Sigmoid colon (tissue), 7 donors: ENCODE data around the gene DAPK1. TPM values are rescaled to one million over a fixed set of nuclear protein-coding genes. Genes with fewer than 3 reads are reported as not detected.

Experiments used
- DNase-seq: peaks from one replicate; pipeline ENCODE4 v3.0.0-alpha.2; 2019
- H3K27ac ChIP-seq, 4 donors: fragments of 200-600 bp; sonication (generic); one replicate each; pipeline ENCODE4 v1.5.1; 2016 to 2019; ENCODE audit warnings: mild to moderate bottlenecking in 1 of 4
- H3K27me3 ChIP-seq, 3 donors: fragments of 200-600 bp; sonication (generic); one replicate each; pipeline ENCODE4 v1.5.1; 2019; ENCODE audit warnings: mild to moderate bottlenecking in 1 of 3
- H3K36me3 ChIP-seq, 4 donors: fragments of 200-600 bp; sonication (generic); one replicate each; pipeline ENCODE4 v1.5.1; 2016 to 2019
- H3K4me1 ChIP-seq, 4 donors: fragments of 200-600 bp; sonication (generic); one replicate each; pipeline ENCODE4 v1.5.1; 2017 to 2019
- H3K4me3 ChIP-seq, 4 donors: fragments of 200-600 bp; sonication (generic); one replicate each; pipeline ENCODE4 v1.5.1; 2017 to 2019; ENCODE audit warnings: mild to moderate bottlenecking in 2 of 4, moderate library complexity in 1 of 4
- H3K9me3 ChIP-seq, 4 donors: fragments of 200-600 bp in 3 of 4; sonication (generic) in 3 of 4; one replicate each; pipeline versions ENCODE4 v1.5.1 to v1.6.1; 2013 to 2019
- CTCF ChIP-seq, 4 experiments: fragments of 450-650 bp in 3 of 4; fragments of 200-600 bp in 1 of 4; IDR thresholded peaks; one replicate each; pipeline ENCODE4 v1.5.1; 2016 to 2019; ENCODE audit warnings: antibody characterized with exemption in 4 of 4, mild to moderate bottlenecking in 3 of 4, moderate library complexity in 2 of 4
- EP300 ChIP-seq, 4 donors: sonication (generic); formaldehyde crosslinking; IDR thresholded peaks; one replicate each; pipeline ENCODE4 v1.6.1; 2017; ENCODE audit warnings: antibody characterized with exemption in 4 of 4
- POLR2A ChIP-seq, 2 donors: fragments of 450-650 bp; IDR thresholded peaks; one replicate each; pipeline ENCODE4 v1.6.1; 2016; ENCODE audit warnings: antibody characterized with exemption in 2 of 2, mild to moderate bottlenecking in 2 of 2, moderate library complexity in 2 of 2
- POLR2AphosphoS5 ChIP-seq, 4 donors: sonication (generic); formaldehyde crosslinking; IDR thresholded peaks; one replicate each; pipeline ENCODE4 v1.6.1; 2017; ENCODE audit warnings: antibody characterized with exemption in 4 of 4
- WGBS, 2 donors: extraction: QIAGEN DNeasy Blood & Tissue Kit; methylation state at CpG; one replicate each; pipeline ENCODE4 v1.1.7; 2013; 5-methylcytosine and 5-hydroxymethylcytosine counted together
- intact Hi-C: fragments of 100-400 bp; cut with DNase I; formaldehyde crosslinking; loops from one replicate; pipeline ENCODE4 v1.15.1; 2023
- polyA plus RNA-seq, 3 donors: library from polyadenylated mRNA; stranded (reverse); fragments of 200-250 nt; gene quantifications; one replicate each; pipeline ENCODE4 v1.2.3, GENCODE V29; 2013
- total RNA-seq, 4 donors: library from RNA; depleted of rRNA; stranded (reverse); fragments of >200 nt; gene quantifications; one replicate each; pipeline ENCODE4 v1.1.0, GENCODE V29; 2016
- donor health status: healthy with polysubstance abuse.
- donor health status: Bipolar disorder and iron deficiency.
- donor health status: healthy.

Gene DAPK1
- total and polyA plus RNA-seq, 7 donors = 4.8 to 92.5 (median 78.1) TPM

- no peak overlapping the region for H3K4me3 ChIP-seq
Measured at GRCh38 chr9:87711857-87712800, 214.5 kb downstream of the DAPK1 start.

GRCh38 chr9:87712801-87713277, 215.2 kb downstream of the DAPK1 start:
- Histone ChIP-seq H3K4me1 (peaks cover 0 to 27% (median 20%) of the 10 kb centered on the region in 4 donors), H3K4me3 (no peak overlapping the region), H3K9me3 (no peaks in the 10 kb centered on the region), H3K27me3 (no peaks in the 10 kb centered on the region), H3K36me3 (peaks cover 0 to 9% (median 3%) of the 10 kb centered on the region in 4 donors), H3K27ac (peak overlapping the region; percentile 66 to 75 (median 72))
- no peak for DNase-seq
- WGBS, 2 donors = 94% methylated on average over 6 of the region's 6 CpGs
- intact Hi-C loops = no loop called here
- TF ChIP-seq POLR2AphosphoS5 (IDR thresholded peaks at IDR 0.05) (no peak), EP300 (IDR thresholded peaks at IDR 0.05) (no peak), CTCF (IDR thresholded peaks at IDR 0.05) (no peak), POLR2A (IDR thresholded peaks at IDR 0.05) (no peak)

More at GRCh38 chr9:87711857-87712800, 214.5 kb downstream of the DAPK1 start:
- peaks cover 0 to 32% (median 24%) of the 10 kb centered on the region in 4 donors for H3K4me1 ChIP-seq
- DNase-seq = no peak
- TF ChIP-seq EP300 (IDR thresholded peaks at IDR 0.05) = no peak
- TF ChIP-seq POLR2AphosphoS5 (IDR thresholded peaks at IDR 0.05) = peak in 2 of 4 donors; percentile 36 to 44
- TF ChIP-seq CTCF (IDR thresholded peaks at IDR 0.05) = no peak
- TF ChIP-seq POLR2A (IDR thresholded peaks at IDR 0.05) = no peak
- H3K9me3 ChIP-seq = no peaks in the 10 kb centered on the region
- H3K27me3 ChIP-seq = no peaks in the 10 kb centered on the region
- peak overlapping the region in 3 of 4 donors; percentile 24 to 75 (median 70) for H3K27ac ChIP-seq
- intact Hi-C loops = no loop called here
- WGBS, 2 donors = 78 to 79% methylated on average over 9 of the region's 9 CpGs
- H3K36me3 ChIP-seq = peaks cover 4 to 13% (median 5%) of the 10 kb centered on the region in 4 donors

GRCh38 chr9:87713278-87713987, 215.8 kb downstream of the DAPK1 start:
- intact Hi-C loops = no loop called here
- peak overlapping the region; percentile 66 to 75 (median 72) for H3K27ac ChIP-seq
- no peaks in the 10 kb centered on the region for H3K27me3 ChIP-seq
- H3K4me1 ChIP-seq = peaks cover 0 to 22% (median 16%) of the 10 kb centered on the region in 4 donors
- TF ChIP-seq POLR2AphosphoS5 (IDR thresholded peaks at IDR 0.05) (peak; percentile 60 to 88 (median 70)), EP300 (IDR thresholded peaks at IDR 0.05) (peak; percentile 23 to 89 (median 52)), POLR2A (IDR thresholded peaks at IDR 0.05) (no peak)
- no peaks in the 10 kb centered on the region for H3K9me3 ChIP-seq
- H3K4me3 ChIP-seq = peak overlapping the region in 2 of 4 donors; percentile 5 to 28
- 60 to 67% methylated on average over 11 of the region's 11 CpGs for WGBS, 2 donors
- DNase-seq = peak; percentile 98
- peaks cover 0 to 9% (median 2%) of the 10 kb centered on the region in 4 donors for H3K36me3 ChIP-seq

- Histone ChIP-seq H3K27me3 (no peaks in the 10 kb centered on the region), H3K4me1 (peaks cover 0 to 22% (median 16%) of the 10 kb centered on the region in 4 donors), H3K36me3 (peaks cover 0 to 6% (median 2%) of the 10 kb centered on the region in 4 donors), H3K9me3 (no peaks in the 10 kb centered on the region), H3K4me3 (peak overlapping the region in 2 of 4 donors; percentile 5 to 28), H3K27ac (peak overlapping the region; percentile 66 to 75 (median 72))
- 63 to 76% methylated on average over 5 of the region's 5 CpGs for WGBS, 2 donors
- no peak for TF ChIP-seq POLR2AphosphoS5 (IDR thresholded peaks at IDR 0.05)
- TF ChIP-seq POLR2A (IDR thresholded peaks at IDR 0.05) = no peak
- TF ChIP-seq CTCF (IDR thresholded peaks at IDR 0.05) = no peak
- no peak for TF ChIP-seq EP300 (IDR thresholded peaks at IDR 0.05)
- DNase-seq = no peak
- intact Hi-C loops = no loop called here
Measured at GRCh38 chr9:87713988-87714330, 216.3 kb downstream of the DAPK1 start.
